Activated gamma-delta T cell treated with anti-CD3 and anti-CD28 coated beads, Interleukin-2, amount 50 U/mL, for 16 hours (primary cell): ENCODE results near the gene EXD3.
"Not testable (repeated sequence)": the region's sequence is repeated elsewhere in the genome, so short reads cannot be mapped to it uniquely, and the experiment has no call there.

Source experiments
- DNase-seq: peaks from one replicate; pipeline ENCODE4 v3.0.0-alpha.2; 2020; ENCODE audit warnings: low read depth

Gene EXD3

DNA sequence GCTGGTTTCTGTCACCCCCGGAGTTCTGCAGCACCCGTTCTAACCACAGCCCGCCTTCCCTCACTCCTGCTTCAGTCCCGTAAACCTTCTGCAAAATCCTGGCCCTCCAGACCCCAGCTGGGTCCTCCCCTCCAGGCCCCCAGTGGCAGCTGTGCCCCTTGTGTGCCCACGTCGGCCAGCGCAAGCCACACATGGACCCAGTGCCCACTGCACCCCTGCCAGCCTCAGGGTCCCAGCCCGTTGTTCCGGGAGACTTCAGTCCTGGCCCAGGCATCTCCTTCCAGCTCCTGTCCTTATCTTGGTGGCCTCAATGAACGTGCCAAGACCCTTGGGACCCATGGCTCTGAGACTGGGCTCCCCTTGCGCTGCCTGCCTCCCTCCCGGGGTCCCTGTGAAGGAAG is 43.2 kb downstream of the EXD3 start:
- DNase-seq = no peak

DNA sequence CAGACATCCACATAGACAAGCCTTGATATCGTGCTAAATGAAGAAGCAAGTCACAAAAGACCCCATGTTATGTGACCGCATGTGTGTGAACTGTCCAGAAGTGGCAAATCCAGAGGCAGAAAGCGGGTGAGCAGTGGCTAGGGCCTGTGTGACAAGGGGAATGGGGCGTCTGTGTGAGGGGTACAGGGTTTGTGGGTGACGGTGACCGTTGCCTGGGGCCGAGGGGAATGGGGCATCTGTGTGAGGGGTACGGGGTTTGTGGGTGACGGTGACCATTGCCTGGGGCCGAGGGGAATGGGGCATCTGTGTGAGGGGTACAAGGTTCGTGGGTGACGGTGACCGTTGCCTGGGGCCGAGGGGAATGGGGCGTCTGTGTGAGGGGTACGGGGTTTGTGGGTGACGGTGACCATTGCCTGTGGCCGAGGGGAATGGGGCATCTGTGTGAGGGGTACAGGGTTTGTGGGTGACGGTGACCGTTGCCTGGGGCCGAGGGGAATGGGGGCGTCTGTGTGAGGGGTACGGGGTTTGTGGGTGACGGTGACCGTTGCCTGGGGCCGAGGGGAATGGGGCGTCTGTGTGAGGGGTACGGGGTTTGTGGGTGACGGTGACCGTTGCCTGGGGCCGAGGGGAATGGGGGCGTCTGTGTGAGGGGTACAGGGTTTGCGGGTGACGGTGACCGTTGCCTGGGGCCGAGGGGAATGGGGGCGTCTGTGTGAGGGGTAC is 44.1 kb downstream of the EXD3 start:
- DNase-seq = not testable (repeated sequence)

DNA sequence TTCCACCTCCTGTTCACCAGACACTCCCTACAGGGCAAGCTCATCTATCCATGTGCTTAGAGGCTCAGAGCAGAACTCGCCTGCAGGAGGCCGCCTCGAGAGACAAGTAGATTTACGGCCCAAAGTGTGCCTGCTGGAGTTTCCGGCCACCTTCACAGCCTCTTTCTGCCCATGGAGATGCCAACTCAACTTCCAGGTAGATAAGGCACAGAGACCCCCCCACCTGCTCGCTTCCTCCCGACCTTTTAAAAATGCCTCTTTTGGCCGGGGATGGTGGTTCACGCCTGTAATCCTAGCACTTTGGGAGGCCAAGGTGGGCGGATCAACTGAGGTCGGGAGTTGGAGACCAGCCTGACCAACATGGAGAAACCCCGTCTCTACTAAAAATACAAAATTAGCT is 46.6 kb downstream of the EXD3 start:
- DNase-seq = no peak

DNA sequence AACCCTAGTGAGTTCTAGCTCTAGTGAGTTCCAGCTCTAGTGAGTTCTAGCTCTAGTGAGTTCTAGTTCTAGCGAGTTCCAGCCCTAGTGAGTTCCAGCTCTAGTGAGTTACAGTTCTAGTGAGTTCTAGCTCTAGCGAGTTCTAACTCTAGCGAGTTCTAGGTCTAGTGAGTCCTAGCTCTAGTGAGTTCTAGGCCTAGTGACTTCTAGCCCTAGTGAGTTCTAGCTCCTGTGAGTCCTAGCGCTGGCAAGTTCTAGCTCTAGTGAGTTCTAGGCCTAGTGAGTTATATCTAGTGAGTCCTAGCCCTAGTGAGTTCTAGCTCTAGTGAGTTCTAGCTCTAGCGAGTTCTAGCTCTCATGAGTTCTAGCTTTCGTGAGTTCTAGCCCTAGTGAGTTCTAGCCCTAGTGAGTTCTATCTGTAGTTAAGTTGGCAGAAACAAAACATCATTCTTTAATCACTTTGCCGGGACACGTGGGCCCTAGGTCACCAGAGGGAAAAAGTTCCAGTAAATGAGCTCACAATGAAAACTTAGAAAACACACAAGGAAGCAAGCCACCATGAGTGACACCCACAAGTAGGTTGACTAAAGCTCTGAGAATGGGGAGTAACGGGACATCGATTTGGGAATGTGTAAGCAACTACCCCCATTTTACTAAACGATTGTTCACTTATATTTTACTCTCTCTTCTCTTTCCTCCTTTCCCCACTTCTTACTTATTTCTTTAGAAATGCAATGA is 47.5 kb downstream of the EXD3 start:
- no peak for DNase-seq

DNA sequence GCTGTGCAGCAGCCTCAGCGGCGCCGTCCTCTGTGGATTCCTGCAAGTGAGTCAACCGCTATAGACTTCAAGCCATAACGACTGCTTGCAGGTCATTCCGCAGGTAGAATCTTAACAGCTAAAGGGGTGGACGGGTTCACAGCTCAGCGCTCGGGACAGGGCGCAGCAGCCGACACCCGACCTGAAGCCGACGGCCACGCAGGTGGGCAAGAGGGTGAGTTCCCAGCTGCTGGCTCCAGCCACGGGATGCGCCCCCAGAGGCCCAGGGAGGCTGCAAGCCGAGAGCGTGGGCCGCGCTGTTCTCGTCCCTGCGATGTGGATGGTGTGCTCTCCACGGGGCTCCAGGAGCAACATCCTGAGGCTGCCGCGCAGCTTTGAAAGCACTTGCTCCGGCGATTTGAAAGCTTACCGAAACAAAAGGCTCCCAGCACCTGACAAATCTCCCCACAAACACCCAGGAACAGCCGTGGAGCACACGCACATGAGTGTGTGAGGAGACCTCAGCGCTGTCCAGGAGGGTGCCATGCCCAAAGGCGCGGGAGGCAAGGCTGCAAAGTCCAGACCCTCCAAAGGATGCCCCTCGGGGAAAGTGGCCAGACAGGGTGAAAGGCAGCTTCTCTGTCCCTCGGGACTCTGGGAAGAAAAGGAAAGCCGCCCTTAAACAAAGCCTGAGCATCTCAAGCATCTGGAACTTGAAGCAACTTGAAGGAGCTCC is 48.7 kb downstream of the EXD3 start:
- no peak for DNase-seq

DNA sequence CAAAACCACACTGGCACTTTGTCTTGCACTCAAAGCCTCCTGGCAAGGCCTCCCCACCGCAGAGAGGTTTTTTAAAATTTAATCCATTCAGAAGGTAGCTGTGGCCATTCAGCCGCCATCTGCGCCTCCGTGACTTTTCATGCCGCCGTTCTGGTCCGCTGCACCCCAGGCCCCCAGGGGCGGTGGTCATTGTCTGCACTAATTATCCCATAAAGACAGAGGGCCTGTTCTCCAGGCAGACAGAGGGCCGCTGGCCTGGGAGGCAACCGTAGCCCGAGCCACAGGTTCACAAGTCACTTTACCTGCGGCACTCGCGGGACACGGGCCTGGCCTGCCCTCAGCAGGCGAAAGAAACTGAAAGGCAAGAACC is 49.4 kb downstream of the EXD3 start:
- no peak for DNase-seq

DNA sequence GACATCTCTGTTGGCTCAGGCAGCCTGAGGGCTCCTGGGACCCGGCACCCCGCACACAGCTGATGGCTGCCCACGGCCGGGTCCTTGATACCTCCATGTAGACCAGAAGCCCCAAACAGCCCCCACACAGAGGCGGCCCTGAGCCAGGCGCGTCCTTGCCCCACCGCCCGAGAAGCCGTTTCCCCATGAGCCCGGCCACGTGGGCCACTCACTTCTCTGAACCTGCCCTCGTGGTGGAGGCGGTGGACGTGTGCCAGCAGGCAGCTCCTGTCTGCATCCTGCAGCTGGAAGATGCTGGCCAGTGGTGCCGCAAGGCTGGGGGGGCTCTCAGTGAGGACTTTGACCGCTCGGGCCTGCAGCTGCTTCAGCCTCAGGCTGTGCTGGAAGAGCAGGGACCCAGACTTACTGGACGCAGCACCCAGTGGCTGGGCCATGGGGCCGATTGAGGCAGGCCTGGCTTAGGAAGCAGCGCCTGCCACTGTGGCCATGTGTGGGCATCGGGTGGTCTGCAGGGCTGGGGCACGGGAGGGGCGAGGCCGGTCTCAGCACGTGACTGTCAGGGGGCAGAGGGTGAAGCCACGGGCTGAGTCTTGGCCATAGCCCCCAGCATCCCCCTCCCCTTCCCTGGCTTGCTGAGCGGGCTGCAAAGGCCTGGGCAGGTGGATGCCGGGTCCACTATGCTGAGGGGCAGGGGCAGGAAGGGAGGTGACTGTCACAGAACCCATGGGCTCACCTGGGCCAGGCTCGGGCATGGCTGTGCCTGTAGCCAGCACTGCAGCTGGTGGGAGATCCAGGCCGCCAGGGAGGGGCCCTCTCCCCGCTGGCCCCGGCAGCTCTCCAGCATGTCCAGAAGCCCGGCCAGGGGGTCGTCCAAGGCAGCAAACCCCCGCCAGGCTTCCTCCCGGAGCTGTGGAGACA is 50.0 kb downstream of the EXD3 start:
- DNase-seq = no peak

DNA sequence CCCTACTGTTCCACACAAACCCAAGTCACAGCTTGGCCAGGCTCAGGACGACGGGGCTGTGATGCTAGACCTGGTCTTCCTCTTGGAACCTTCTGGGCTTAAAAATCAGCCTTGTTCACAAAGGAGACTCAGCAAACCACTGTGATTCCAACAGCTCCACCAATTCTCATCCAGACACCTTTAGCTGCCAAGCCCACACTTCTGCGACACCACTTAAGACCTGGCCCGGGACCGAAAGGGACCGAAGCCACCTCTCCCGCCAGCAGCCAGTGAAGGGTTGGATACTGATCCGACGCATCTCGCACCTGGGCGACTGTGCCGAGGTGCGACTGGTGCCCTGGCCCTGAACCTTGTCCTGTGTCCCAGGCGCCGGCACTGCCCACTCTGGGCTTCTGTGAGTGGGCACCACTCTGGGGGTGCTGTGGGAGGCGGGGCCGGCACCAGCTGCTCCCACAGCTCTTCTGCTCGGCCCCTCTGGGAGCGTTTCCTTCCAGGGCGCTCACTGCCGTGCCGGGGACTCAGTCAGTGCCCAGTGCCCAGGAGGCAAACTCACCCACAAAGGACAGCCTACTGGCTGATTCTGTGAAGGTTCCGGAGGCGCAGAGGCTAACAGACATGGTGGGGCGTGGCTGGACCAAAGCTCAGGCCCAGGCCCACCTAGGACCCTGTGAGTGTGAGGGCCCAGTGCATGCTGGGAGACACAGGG is 50.9 kb downstream of the EXD3 start:
- no peak for DNase-seq

DNA sequence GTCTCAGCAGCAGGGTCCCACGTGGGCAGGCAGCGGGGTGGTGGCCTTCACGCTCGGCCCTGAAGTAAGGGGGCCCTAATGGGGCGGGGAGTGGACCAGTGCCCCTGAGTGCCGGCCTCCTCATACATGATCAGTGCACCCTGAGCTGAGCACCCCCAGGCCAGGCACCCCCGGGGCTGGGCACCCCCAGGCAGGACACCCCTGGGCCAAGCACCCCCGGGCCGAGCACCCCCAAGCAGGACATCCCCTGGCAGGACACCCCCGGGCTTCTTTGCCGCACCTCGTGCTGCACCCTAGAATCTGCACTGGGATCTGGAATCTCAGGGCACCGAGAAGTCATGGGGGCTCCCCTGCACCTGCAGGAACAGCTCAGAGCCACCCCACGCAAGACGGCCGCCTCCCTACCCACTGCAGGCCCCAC is 51.4 kb downstream of the EXD3 start:
- no peak for DNase-seq

DNA sequence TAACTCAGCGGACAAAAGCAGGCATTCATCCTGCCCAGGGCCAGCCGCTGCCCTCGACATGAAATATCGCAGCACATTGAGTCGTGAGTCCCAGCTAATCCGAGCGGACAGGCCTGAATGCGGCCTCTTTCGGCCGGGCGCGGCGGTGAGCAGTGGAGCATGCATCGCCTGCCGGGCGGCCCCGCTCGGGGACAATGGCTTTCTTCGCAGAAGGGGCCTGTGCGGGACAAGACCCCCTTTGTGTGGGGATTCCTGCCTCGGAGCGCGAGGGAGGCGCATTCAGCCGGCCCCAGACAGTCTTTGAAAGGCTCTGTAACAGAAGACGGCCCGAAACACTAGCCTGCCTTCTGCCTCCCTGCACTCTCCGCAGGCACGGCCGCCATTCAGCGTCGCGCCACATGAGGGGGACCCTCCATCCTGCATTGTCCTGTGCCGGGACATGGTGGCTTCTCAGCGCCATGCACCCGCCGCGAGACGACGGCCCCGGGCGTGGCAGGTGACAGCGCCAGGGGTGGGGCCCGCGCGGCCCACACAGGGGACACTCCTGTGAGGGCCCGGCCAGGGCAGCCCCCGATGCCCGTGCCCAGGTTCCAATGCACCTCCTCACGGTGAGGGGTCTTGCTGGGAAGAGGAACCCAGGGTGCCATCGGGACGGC is 52.0 kb downstream of the EXD3 start:
- DNase-seq = no peak

DNA sequence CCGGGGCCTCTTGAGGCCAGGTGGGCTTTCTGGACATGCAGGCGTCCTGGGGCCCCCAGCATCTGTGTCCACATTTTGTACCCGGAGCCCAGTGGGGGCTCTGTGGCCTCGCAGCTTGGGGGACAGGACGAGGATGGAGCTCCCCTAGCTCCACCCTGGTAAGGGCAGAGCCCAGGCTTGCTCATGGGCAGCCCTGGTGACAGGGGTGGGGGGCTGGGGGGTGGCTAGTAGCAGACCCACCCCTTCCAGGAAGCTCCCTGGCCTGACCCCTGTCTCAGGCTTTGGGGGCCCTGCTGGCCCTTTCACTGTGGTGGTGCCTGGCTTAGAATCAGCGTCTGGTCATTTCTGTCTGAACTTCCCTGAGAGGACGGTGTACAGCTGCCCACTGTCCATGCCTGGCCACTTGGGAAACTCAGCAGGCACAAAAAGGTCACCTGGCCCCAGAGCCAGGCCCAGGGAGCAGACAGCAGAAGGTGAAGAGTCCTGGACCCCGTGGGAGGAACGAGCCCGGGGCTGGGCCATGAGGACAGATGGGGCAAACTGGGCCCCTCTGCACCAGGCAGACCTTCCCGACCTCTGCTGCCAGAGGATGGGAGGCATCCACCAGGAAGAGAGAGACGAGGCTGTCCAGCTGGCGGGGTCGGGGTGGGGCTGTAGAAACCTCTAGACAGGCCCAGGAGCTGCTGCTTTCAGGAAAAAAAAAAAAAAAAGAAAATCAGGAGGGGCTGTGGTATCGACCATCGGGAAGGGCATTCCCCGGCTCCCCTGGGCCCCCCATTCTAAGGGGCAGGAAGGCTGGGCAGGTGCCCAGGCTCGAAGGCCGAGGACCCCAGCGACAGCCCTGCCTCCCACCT is 52.8 kb downstream of the EXD3 start:
- DNase-seq = no peak

DNA sequence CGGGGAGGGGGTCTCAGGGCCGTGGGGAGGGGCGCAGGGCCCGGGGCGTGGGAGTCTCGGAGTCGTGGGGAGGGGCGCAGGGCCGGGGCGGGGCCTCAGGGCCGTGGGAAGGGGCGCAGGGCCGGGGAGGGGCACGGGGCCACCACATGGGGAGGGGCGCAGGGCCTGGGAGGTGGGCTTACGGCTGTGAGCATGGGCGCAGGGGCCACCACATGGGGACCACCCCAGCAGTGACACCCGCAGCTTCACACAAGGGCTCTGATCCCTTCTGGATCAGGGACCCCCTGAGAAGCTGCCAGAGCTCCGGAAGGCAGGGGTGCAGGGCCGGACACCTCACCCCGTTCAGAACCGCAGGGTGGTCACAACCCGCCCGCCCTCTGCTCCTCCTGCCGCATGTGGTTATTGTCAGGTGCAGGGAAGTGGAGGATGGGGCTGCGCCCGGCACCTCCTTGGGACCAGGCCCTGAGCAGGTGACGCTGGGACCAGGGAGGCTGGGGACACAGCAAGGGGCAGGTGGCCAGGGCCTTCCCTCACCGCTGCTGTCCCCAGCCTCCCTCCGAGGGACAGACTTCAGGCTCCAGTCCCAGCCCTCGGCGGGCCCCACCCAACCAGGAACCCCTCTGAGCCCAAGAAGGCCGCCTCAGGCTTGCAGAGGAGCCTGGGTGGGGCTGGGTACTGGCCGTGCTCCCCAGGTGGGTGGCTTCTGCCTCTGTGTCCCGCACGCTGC is 53.7 kb downstream of the EXD3 start:
- DNase-seq = no peak

DNA sequence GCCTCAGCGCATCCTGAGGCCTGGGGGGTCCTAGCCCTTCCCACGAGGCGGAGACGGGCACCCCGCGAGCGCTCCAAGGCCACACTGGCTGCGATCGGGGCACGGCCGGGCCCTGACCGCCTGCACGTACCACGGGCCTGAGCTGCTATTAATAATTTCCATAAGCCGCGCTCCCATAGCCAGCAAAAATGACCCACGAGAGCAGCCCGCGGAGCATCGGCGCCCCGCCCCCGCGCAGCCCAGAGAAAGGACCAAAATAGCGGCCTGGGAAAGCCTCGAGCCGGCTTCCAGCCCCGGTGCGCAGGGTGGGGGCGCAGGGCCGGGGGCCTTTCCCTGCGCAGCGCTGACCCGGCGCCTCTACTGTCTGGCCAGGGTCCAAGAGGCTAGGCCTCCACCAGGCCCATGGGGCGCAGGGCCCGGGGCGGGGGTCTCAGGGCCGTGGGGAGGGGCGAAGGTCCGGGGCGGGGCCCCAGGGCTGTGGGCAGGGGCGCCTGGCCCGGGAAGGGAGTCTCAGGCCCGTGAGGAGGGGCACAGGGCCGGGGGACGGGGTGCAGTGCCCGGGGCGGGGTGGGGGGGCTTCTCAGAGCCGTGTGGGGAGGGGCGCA is 54.4 kb downstream of the EXD3 start:
- DNase-seq = no peak

DNA sequence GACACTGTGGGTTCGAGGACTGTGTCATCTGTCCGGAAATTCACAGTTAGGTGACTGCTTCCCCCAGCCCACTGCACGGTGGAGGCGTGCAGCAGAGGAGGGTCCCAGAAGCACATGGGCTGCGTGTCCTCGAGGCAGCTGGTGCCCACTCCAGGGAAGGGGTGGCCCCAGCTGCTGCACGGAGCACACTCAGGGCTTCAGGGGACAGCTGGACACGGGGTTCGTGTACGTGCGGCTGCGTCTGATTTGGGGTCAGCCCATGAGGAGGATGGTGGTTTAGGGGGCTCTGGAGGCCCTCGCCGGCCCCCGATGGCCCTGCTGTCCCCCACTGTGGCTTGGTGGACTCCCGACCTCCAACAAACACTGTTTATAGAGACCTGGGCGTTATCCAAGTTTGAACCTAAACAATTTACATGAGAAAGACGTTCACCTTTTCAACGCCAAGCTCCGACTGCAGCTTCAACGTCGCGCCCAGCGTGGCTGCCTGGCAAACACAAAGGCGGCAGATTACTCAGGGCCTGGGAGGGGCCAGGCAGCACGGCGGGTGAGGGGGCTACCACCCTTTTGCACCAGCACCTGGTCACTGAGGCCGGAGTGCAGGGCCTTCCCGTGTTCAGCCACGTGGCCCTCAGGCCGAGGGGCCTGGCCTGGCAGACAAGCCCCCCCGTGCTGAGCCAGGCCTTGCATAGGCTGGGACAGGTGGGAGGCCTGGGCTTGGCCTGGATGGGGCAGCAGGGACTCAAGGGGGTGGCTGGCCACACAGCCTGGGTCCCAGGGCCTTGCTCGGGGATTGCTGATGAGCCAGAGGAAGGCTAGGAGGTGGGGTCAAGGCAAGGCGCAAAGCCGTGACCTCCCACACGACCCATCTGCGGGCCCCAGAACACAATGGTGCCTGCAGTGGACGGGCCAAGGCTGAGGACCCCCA is 55.2 kb downstream of the EXD3 start:
- no peak for DNase-seq

DNA sequence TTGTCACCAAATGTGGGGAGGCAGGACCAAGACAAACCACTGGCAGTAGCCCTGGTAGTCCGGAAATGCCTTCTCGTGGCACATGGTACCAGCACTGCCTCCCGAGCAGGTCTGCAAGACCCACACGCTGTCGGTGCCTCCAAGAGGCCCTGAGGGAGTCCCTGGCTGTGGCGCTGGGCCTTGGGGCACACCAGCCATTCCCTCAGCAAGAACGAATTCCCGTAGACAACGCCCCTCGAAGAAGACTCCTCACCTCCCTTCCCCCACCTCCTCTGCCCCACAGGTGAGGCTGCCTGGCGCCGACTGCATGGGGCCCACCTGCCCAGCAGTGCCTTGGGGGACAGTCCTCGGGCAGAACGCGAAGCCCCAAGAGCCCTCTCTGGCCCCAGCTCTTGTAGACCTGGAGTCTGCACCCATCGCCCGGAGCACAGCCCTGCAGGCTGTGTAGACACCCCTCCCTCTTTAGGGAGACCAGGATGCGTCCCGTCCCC is 56.0 kb downstream of the EXD3 start:
- DNase-seq = no peak

DNA sequence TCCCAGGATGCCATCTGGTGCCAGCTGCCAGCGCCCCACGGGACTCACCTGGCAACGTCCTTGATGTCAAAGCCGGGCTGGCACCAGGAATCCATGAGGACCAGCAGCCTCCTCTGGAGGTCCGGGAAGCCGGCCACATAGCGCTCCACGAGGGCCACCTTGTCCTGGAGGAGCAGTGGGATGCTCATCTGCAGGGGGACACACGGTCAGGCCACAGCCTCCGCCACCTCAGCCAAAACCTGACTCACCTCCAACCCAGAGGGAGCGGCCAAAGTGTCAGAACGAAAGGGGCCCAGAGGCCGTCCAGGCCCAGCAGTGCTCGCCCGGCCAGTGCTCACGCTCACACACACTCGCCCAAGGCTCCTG is 56.5 kb downstream of the EXD3 start:
- DNase-seq = no peak

DNA sequence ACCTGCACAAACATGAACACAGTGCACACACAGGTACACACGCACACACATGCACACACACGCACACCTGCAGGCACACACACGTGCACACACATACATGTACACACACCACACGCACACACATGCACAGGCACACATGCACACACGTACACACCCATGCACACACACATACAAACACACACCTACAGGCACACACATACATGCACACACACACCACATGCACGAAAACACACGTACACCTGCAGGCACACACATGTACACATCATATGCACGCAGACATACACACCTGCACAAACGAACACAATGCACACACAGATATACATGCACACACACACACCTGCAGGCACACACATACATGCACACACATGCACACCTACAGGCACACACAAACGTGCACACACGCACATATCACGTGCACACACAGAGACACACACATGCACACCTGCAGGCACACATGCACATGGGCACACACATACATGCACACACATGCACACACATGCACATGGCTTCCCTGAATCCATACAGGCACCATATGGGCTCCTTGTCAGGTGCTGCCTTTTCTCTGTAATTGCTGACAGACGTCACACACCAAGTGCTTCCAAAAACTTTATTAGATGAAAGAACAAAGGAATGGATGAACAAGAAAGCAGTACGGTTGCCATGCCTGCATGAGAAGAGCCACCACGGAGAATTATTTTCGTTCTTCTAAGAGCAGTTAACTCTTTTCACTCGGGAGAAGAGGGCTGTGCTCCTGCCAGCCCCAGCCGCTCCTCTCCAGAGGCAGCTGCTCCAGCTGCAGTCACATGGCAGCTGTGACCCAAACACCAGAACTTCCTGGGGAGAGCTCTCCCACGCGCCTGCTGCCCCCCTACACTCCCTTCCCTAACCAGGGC is 57.2 kb downstream of the EXD3 start:
- no peak for DNase-seq
